ENCODE data around the gene DIPK2B. TPM values are rescaled to one million over a fixed set of nuclear protein-coding genes. Genes with fewer than 3 reads are reported as not detected.

Gene DIPK2B
- total and polyA plus RNA-seq, 2 of the 4 experiments (the other 2 are of a cell fraction), result not detected

DNA sequence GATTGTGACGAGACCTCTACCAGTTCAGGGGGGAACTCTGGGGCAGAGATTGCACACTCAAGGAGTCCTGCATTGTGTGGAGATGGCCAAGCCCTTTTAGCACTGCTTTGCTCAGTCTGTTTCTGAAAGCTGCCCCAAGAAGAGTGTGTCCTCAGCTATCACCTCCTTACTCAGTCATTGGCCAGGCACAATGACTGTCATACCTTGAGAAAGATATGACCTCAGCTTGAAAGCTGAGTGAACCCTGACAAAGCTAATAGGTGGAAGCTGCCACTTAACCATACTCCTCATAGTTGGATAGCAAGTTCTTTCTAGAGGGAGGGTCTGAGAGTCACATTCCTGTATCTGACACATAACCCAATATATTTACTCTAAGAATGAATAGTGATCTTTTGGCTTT, 37.8 kb upstream of the DIPK2B start:
- Histone ChIP-seq H2BK120ac (ENCODE audit: low read depth, low read length) (no peak overlapping the region), H3K4me1 (ENCODE audit: control insufficient read depth, insufficient read depth, low read length) (no peaks in the 10 kb centered on the region)

More for the DNA sequence above, 37.8 kb upstream of the DIPK2B start:
- dilution Hi-C loops (cut with HindIII; ENCODE audit: low sequenced_read_pairs, unreplicated experiment) (no loop called here), intact Hi-C loops (cut with micrococcal nuclease) (no loop called here), in situ Hi-C loops (cut with MboI; ENCODE audit: low sequenced_read_pairs) (no loop called here)
- no peak overlapping the region for H3K9ac ChIP-seq (ENCODE audit: low read depth, low read length)
- H4K8ac ChIP-seq (ENCODE audit: low read depth in 2 of 2, low read length in 2 of 2), result no peak overlapping the region
- no peak overlapping the region for H2AK9ac ChIP-seq (replicated peaks; ENCODE audit: low read depth, low read length, poor library complexity)
- ATAC-seq (ENCODE audit: low read depth), result no peak
- no TSS peak for BruUV-seq (replicated peaks)
- H4K20me1 ChIP-seq (ENCODE audit: insufficient read depth, low read length), result no peaks in the 10 kb centered on the region
- H4K91ac ChIP-seq (ENCODE audit: insufficient read depth, low read depth, low read length), result no peak overlapping the region
- no peaks in the 10 kb centered on the region for H3K9me3 ChIP-seq (ENCODE audit: control insufficient read depth, insufficient read depth, low read length)
- no peak overlapping the region for H2BK5ac ChIP-seq (ENCODE audit: low read depth, low read length, poor library complexity, severe bottlenecking)
- ChIA-PET POLR2A (ENCODE audit: unreplicated experiment) (no interaction called here), CTCF (interaction anchor here (0.6 kb wide), 1 partner anchor 30 kb away, joined by 3 read pairs; no protein-coding TSS in a partner anchor)
- peaks cover 22% of the 10 kb centered on the region for H3K27me3 ChIP-seq (ENCODE audit: control insufficient read depth, insufficient read depth, low read length)
- no peak for DNase-seq
- no peak overlapping the region for H2BK20ac ChIP-seq (ENCODE audit: low read depth, low read length)
- no peak overlapping the region for H3K4me2 ChIP-seq (ENCODE audit: low read depth, low read length)
- no peaks in the 10 kb centered on the region for H3K79me1 ChIP-seq (ENCODE audit: low read depth in 1 of 2, low read length in 2 of 2)
- no peaks in the 10 kb centered on the region for H3K9me1 ChIP-seq (ENCODE audit: insufficient read depth, low read length)
- no peak overlapping the region for H3K56ac ChIP-seq (ENCODE audit: extremely low read depth, insufficient read depth, low read length)
- H3K14ac ChIP-seq (replicated peaks; ENCODE audit: low read depth, low read length), result no peak overlapping the region
- H2AK5ac ChIP-seq (ENCODE audit: low read depth, low read length), result no peak overlapping the region
- TF ChIP-seq MAFK (IDR thresholded peaks at IDR 0.05; ENCODE audit: low read depth, low read length) (no peak), NFE2L2 (IDR thresholded peaks at IDR 0.05; ENCODE audit: low read depth, low read length) (no peak), CEBPB (IDR thresholded peaks at IDR 0.05; ENCODE audit: low read depth, low read length) (no peak), CHD1 (IDR thresholded peaks at IDR 0.05; ENCODE audit: low read depth, low read length) (no peak), RCOR1 (IDR thresholded peaks at IDR 0.05; ENCODE audit: insufficient replicate concordance, low read length) (no peak), FOS (IDR thresholded peaks at IDR 0.05; ENCODE audit: low read depth, low read length) (no peak), MAZ (IDR thresholded peaks at IDR 0.05; ENCODE audit: borderline replicate concordance, low read depth, low read length) (no peak), POLR2A (IDR thresholded peaks at IDR 0.05; ENCODE audit: low read depth, low read length) (no peak), RFX5 (IDR thresholded peaks at IDR 0.05; ENCODE audit: low read depth, low read length) (no peak), BHLHE40 (IDR thresholded peaks at IDR 0.05; ENCODE audit: low read depth, low read length) (no peak), MXI1 (IDR thresholded peaks at IDR 0.05; ENCODE audit: borderline replicate concordance, low read depth, low read length) (no peak), RAD21 (IDR thresholded peaks at IDR 0.05; ENCODE audit: low read length) (no peak), SMC3 (IDR thresholded peaks at IDR 0.05; ENCODE audit: low read depth, low read length) (no peak)
- TF ChIP-seq, protein P1, sequence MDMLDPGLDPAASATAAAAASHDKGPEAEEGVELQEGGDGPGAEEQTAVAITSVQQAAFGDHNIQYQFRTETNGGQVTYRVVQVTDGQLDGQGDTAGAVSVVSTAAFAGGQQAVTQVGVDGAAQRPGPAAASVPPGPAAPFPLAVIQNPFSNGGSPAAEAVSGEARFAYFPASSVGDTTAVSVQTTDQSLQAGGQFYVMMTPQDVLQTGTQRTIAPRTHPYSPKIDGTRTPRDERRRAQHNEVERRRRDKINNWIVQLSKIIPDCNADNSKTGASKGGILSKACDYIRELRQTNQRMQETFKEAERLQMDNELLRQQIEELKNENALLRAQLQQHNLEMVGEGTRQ (IDR thresholded peaks at IDR 0.05; ENCODE audit: low read depth, low read length), result no peak
- TF ChIP-seq, protein P2, sequence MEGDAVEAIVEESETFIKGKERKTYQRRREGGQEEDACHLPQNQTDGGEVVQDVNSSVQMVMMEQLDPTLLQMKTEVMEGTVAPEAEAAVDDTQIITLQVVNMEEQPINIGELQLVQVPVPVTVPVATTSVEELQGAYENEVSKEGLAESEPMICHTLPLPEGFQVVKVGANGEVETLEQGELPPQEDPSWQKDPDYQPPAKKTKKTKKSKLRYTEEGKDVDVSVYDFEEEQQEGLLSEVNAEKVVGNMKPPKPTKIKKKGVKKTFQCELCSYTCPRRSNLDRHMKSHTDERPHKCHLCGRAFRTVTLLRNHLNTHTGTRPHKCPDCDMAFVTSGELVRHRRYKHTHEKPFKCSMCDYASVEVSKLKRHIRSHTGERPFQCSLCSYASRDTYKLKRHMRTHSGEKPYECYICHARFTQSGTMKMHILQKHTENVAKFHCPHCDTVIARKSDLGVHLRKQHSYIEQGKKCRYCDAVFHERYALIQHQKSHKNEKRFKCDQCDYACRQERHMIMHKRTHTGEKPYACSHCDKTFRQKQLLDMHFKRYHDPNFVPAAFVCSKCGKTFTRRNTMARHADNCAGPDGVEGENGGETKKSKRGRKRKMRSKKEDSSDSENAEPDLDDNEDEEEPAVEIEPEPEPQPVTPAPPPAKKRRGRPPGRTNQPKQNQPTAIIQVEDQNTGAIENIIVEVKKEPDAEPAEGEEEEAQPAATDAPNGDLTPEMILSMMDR (conservative IDR thresholded peaks at IDR 0.05; ENCODE audit: low read depth, low read length), result no peak
- TF ChIP-seq, protein P3, sequence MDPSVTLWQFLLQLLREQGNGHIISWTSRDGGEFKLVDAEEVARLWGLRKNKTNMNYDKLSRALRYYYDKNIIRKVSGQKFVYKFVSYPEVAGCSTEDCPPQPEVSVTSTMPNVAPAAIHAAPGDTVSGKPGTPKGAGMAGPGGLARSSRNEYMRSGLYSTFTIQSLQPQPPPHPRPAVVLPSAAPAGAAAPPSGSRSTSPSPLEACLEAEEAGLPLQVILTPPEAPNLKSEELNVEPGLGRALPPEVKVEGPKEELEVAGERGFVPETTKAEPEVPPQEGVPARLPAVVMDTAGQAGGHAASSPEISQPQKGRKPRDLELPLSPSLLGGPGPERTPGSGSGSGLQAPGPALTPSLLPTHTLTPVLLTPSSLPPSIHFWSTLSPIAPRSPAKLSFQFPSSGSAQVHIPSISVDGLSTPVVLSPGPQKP (IDR thresholded peaks at IDR 0.05; ENCODE audit: borderline replicate concordance, low read depth, low read length), result no peak
- H2AFZ ChIP-seq (replicated peaks; ENCODE audit: low read length, poor library complexity), result no peak overlapping the region
- no peaks in the 10 kb centered on the region for H3K36me3 ChIP-seq (ENCODE audit: control insufficient read depth, insufficient read depth, low read length)
- no peak overlapping the region for H3K27ac ChIP-seq (ENCODE audit: insufficient read depth, low read length)
- no peak overlapping the region for H3K4ac ChIP-seq (ENCODE audit: low read depth, low read length)
- WGBS, 2 experiments (ENCODE audit: extremely low coverage in 2 of 2, insufficient read length in 1 of 2), result 20% methylated on average over 1 of the region's 1 CpG; no CpG with 5 or more reads in 1 of the 2 experiments
- no peak overlapping the region for H2BK15ac ChIP-seq (ENCODE audit: low read depth, low read length)
- H3K18ac ChIP-seq (ENCODE audit: low read depth, low read length), result no peak overlapping the region
- H3K23ac ChIP-seq (ENCODE audit: low read depth, low read length), result no peak overlapping the region
- no peak overlapping the region for H4K5ac ChIP-seq (ENCODE audit: low read depth, low read length)
- H3K4me3 ChIP-seq (ENCODE audit: insufficient read depth, low read depth, low read length), result no peak overlapping the region

Measured in IMR-90 (cell line).